Transverse colon (tissue), 4 donors: Measurements from ENCODE around the gene PIK3IP1. TPM values are rescaled to one million over a fixed set of nuclear protein-coding genes. Genes with fewer than 3 reads are reported as not detected.

Experiments
- DNase-seq: peaks from one replicate; pipeline ENCODE4 v3.0.0-alpha.2; 2019
- H3K27ac ChIP-seq, 4 donors: fragments of 200-600 bp; sonication (generic); 2 replicates each; pipeline ENCODE4 v1.5.1; 2016 to 2018; ENCODE audit warnings: inconsistent platforms in 4 of 4
- H3K27me3 ChIP-seq: fragments of 200-600 bp; sonication (generic); 2 replicates; pipeline ENCODE4 v1.5.1; 2017; ENCODE audit warnings: inconsistent platforms
- H3K36me3 ChIP-seq, 4 donors: fragments of 200-600 bp; sonication (generic); 2 replicates each; pipeline ENCODE4 v1.5.1; 2017 to 2019; ENCODE audit warnings: inconsistent platforms in 4 of 4
- H3K4me1 ChIP-seq, 4 donors: fragments of 200-600 bp; sonication (generic); 2 replicates each; pipeline ENCODE4 v1.5.1; 2017 to 2020; ENCODE audit warnings: inconsistent platforms in 4 of 4
- H3K4me3 ChIP-seq, 4 donors: fragments of 200-600 bp; sonication (generic); 1 replicate in 1 of 4; 2 replicates in 3 of 4; pipeline versions ENCODE4 v1.5.1 to v1.6.1; 2017 to 2019; ENCODE audit warnings: inconsistent platforms in 4 of 4
- H3K9me3 ChIP-seq, 2 donors: fragments of 200-600 bp; sonication (generic); 2 replicates each; pipeline ENCODE4 v1.5.1; 2017 to 2019; ENCODE audit warnings: inconsistent platforms in 2 of 2
- EP300 ChIP-seq: sonication (generic); formaldehyde crosslinking; IDR thresholded peaks from one replicate; pipeline ENCODE4 v1.6.1; 2017; ENCODE audit warnings: antibody characterized with exemption, low read depth
- POLR2A ChIP-seq: fragments of 450-650 bp; IDR thresholded peaks from one replicate; pipeline ENCODE4 v1.6.1; 2016; ENCODE audit warnings: antibody characterized with exemption, mild to moderate bottlenecking, moderate library complexity
- POLR2AphosphoS5 ChIP-seq, 3 donors: sonication (generic); formaldehyde crosslinking; IDR thresholded peaks; one replicate each; pipeline ENCODE4 v1.6.1; 2016; ENCODE audit warnings: antibody characterized with exemption in 3 of 3
- WGBS, 2 donors: methylation state at CpG; one replicate each; pipeline ENCODE4 v1.1.5; 2018; ENCODE audit warnings: low coverage in 1 of 2; 5-methylcytosine and 5-hydroxymethylcytosine counted together
- in situ Hi-C, 4 donors: fragments of 200-750 bp; cut with MboI; loops; one replicate each; pipeline versions ENCODE4 v1.15.0 to v1.15.1; 2017; ENCODE audit warnings: low sequenced_read_pairs in 3 of 4, low pct_ligation_motif_present in 1 of 4, low pct_unique_long_range_greater_than_20kb in 1 of 4
- intact Hi-C: fragments of 100-400 bp; cut with DNase I; formaldehyde crosslinking; loops from one replicate; pipeline ENCODE4 v1.15.1; 2023; ENCODE audit warnings: low total_unique reads
- total RNA-seq, 4 donors: library from RNA; depleted of rRNA; stranded (reverse); fragments of >200 nt; gene quantifications; one replicate each; pipeline ENCODE4 v1.1.0, GENCODE V29; 2016
- TF ChIP-seq, protein P1 (sequence below), 5 experiments: fragments of 200-600 bp in 3 of 5; fragments of 450-650 bp in 2 of 5; sonication (generic) in 3 of 5; IDR thresholded peaks; 1 replicate in 2 of 5; 2 replicates in 3 of 5; pipeline ENCODE4 v1.5.1; 2016 to 2017; ENCODE audit warnings: antibody characterized with exemption in 5 of 5, inconsistent platforms in 3 of 5, mild to moderate bottlenecking in 2 of 5, moderate library complexity in 1 of 5

PIK3IP1 gene
- total RNA-seq, 4 donors from 2014 or later, result 11.6 to 46.7 (median 35.2) TPM

DNA sequence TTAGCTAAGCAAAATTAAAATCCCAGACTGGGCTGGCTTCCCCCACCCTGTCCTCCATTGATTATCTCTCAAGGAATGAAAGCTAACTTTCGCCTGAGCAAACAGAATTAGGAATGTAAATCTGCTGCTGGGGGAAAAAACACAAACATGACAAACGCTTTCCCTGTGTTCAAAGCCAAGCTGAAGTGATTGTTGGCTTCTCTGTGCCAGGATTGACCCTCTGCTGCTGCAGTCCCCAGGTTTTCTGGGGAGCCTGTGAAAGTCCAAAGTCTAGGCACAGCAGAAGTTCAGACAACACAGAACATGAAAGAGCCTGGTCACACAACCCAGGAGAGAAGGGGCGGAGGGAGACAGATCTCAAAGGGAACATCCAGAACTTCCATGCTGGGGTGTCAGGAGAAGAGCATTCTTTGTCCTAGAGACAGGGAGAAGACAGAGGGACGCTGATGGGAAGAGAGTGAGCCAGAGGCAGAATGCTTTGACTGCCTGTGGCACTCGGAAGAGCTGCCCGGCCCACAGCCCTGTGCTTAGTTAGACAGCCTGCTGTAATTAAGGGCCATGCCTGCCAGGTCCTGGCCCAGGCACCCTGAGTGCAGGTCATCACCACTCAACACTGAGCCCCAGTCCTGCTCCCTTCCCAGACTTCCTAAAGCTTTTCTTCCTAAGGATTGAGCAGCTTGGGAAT lies 47.0 kb upstream of the PIK3IP1 start:
- no peaks in the 10 kb centered on the region for H3K36me3 ChIP-seq
- no peak overlapping the region for H3K27ac ChIP-seq
- DNase-seq, result no peak

DNA sequence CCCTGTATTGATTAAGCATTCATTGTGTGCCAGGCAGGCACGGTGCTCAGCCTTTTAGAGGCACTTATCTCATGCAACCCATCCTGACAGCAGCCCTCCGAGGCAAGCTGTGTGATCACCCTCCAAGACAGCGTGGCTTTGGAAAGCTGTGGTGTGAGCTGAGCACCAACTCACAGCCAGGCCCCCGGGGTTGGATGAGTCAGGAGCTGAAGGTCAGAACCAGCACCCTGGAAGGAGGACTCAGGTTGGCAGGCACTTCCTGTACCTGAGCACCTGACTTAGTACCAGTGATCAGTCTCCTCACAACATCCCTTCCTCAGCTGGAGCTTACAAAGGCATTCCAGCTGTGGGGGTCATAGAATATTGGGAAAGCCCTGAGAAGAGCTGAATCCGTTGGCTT lies 44.9 kb upstream of the PIK3IP1 start:
- in situ Hi-C loops (loop anchor here in 1 of 4 donors (25.0 kb wide), 1 partner anchor 100 kb away; no protein-coding TSS in a partner anchor), intact Hi-C loops (no loop called here)
- Histone ChIP-seq H3K4me1 (peaks cover 0 to 21% (median 13%) of the 10 kb centered on the region in 4 donors), H3K4me3 (no peak overlapping the region), H3K36me3 (peaks cover 0 to 16% (median 0%) of the 10 kb centered on the region in 4 donors), H3K9me3 (no peaks in the 10 kb centered on the region), H3K27me3 (no peaks in the 10 kb centered on the region), H3K27ac (no peak overlapping the region)
- no peak for DNase-seq
- 92% methylated on average over 5 of the region's 5 CpGs; no CpG with 5 or more reads in 1 of the 2 donors for WGBS, 2 donors
- TF ChIP-seq POLR2AphosphoS5 (IDR thresholded peaks at IDR 0.05), result no peak
- TF ChIP-seq POLR2A, result no peak
- TF ChIP-seq, protein P1, sequence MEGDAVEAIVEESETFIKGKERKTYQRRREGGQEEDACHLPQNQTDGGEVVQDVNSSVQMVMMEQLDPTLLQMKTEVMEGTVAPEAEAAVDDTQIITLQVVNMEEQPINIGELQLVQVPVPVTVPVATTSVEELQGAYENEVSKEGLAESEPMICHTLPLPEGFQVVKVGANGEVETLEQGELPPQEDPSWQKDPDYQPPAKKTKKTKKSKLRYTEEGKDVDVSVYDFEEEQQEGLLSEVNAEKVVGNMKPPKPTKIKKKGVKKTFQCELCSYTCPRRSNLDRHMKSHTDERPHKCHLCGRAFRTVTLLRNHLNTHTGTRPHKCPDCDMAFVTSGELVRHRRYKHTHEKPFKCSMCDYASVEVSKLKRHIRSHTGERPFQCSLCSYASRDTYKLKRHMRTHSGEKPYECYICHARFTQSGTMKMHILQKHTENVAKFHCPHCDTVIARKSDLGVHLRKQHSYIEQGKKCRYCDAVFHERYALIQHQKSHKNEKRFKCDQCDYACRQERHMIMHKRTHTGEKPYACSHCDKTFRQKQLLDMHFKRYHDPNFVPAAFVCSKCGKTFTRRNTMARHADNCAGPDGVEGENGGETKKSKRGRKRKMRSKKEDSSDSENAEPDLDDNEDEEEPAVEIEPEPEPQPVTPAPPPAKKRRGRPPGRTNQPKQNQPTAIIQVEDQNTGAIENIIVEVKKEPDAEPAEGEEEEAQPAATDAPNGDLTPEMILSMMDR (IDR thresholded peaks at IDR 0.05), result no peak
- no peak for TF ChIP-seq EP300

More for the DNA sequence above, 47.0 kb upstream of the PIK3IP1 start:
- 20 to 57% methylated on average over 1 to 6 of the region's 6 CpGs for WGBS, 2 donors
- Histone ChIP-seq H3K27me3 (no peaks in the 10 kb centered on the region), H3K9me3 (no peaks in the 10 kb centered on the region), H3K4me3 (no peak overlapping the region), H3K4me1 (peaks cover 21 to 42% (median 31%) of the 10 kb centered on the region in 4 donors)
- intact Hi-C loops (no loop called here), in situ Hi-C loops (loop anchor here in 1 of 4 donors (25.0 kb wide), 1 partner anchor 98 kb away; no protein-coding TSS in a partner anchor)
- no peak for TF ChIP-seq POLR2A
- TF ChIP-seq EP300, result no peak
- TF ChIP-seq POLR2AphosphoS5 (IDR thresholded peaks at IDR 0.05), result no peak
- TF ChIP-seq, protein P1 (IDR thresholded peaks at IDR 0.05), result no peak

DNA sequence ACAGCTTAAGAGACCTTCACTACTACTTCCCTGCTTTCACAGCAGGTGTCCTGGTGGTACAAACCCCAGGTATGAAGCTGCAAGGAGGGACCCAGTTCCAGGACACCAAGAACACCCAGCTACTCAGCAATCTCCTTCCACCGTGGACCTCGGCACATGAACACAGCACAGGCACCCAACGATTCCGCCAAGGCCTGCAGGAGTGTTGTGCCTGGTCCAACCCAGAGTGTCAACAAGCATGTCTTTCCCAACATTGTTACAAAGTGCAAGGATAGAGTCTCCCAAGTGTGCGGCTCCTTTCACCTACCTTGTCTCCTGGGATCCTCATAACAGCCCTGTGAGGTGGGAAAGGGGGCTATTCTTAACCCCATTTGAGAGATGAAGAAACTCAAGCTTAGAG lies 42.0 kb upstream of the PIK3IP1 start:
- in situ Hi-C loops (loop anchor here in 1 of 4 donors (25.0 kb wide), 1 partner anchor 103 kb away; no protein-coding TSS in a partner anchor), intact Hi-C loops (no loop called here)
- WGBS, 2 donors, result 90% methylated on average over 5 of the region's 5 CpGs; no CpG with 5 or more reads in 1 of the 2 donors

DNA sequence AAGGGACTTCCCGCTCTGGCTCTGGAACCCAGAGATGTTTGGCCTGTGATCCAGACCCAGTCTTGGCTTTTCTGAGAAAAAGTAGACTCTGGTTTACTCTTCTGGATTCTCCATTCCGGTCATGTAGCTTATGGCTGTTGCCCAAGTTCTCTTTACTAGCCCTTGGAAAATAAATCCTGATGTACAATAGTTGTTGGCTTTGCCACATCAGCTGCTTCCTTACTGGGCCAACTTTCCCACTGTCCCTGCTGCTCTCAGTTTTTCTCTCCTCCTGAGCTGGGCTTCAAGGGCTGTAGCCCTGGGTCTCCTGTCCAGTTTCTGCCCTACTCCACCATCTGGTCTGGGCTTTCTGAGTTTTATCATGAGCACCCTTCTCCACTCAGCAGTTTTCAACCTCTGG lies 41.4 kb upstream of the PIK3IP1 start:
- H3K9me3 ChIP-seq, result no peaks in the 10 kb centered on the region
- TF ChIP-seq EP300 (no peak), POLR2AphosphoS5 (IDR thresholded peaks at IDR 0.05) (no peak), POLR2A (no peak)
- TF ChIP-seq, protein P1 (IDR thresholded peaks at IDR 0.05), result no peak
- H3K27me3 ChIP-seq, result no peaks in the 10 kb centered on the region
- peaks cover 0 to 23% (median 0%) of the 10 kb centered on the region in 4 donors for H3K36me3 ChIP-seq
- H3K4me1 ChIP-seq, result no peaks in the 10 kb centered on the region
- intact Hi-C loops (no loop called here), in situ Hi-C loops (loop anchor here in 1 of 4 donors (25.0 kb wide), 1 partner anchor 104 kb away; no protein-coding TSS in a partner anchor)
- no peak for DNase-seq
- H3K27ac ChIP-seq, result no peak overlapping the region
- no peak overlapping the region for H3K4me3 ChIP-seq
- WGBS, 2 donors, result 91 to 95% methylated on average over 2 of the region's 2 CpGs

More for the DNA sequence above, 42.0 kb upstream of the PIK3IP1 start:
- Histone ChIP-seq H3K36me3 (peaks cover 0 to 23% (median 0%) of the 10 kb centered on the region in 4 donors), H3K4me3 (no peak overlapping the region), H3K27me3 (no peaks in the 10 kb centered on the region), H3K27ac (no peak overlapping the region), H3K4me1 (peaks cover 0 to 4% (median 3%) of the 10 kb centered on the region in 4 donors), H3K9me3 (no peaks in the 10 kb centered on the region)
- TF ChIP-seq, protein P1 (IDR thresholded peaks at IDR 0.05), result no peak
- TF ChIP-seq POLR2A (no peak), EP300 (no peak), POLR2AphosphoS5 (IDR thresholded peaks at IDR 0.05) (no peak)
- no peak for DNase-seq
